Ishikawa (cell line): ENCODE data around the gene WWOX.

ENCODE experiments used
- CEBPB ChIP-seq: IDR thresholded peaks from 2 replicates; pipeline ENCODE4 v1.6.1; 2012
- CREB1 ChIP-seq: IDR thresholded peaks from 2 replicates; pipeline ENCODE4 v1.6.1; 2012; ENCODE audit warnings: low read depth
- EGR1 ChIP-seq: IDR thresholded peaks from 2 replicates; pipeline ENCODE4 v1.6.1; 2012
- EP300 ChIP-seq: IDR thresholded peaks from 2 replicates; pipeline ENCODE4 v1.6.1; 2012; ENCODE audit warnings: borderline replicate concordance
- FOXM1 ChIP-seq: IDR thresholded peaks from 2 replicates; pipeline ENCODE4 v1.6.1; 2012; ENCODE audit warnings: low read depth, borderline replicate concordance
- MAX ChIP-seq: IDR thresholded peaks from 2 replicates; pipeline ENCODE4 v1.6.1; 2012
- NFIC ChIP-seq: IDR thresholded peaks from 2 replicates; pipeline ENCODE4 v1.6.1; 2012
- RAD21 ChIP-seq: IDR thresholded peaks from 2 replicates; pipeline ENCODE4 v1.6.1; 2012; ENCODE audit warnings: low read depth
- TAF1 ChIP-seq: IDR thresholded peaks from 2 replicates; pipeline ENCODE4 v1.6.1; 2012; ENCODE audit warnings: low read depth, mild to moderate bottlenecking
- TCF12 ChIP-seq: IDR thresholded peaks from 2 replicates; pipeline ENCODE4 v1.6.1; 2012; ENCODE audit warnings: low read depth
- TEAD4 ChIP-seq: IDR thresholded peaks from 2 replicates; pipeline ENCODE4 v1.6.1; 2012
- YY1 ChIP-seq: IDR thresholded peaks from 2 replicates; pipeline ENCODE4 v1.6.1; 2012; ENCODE audit warnings: low read depth
- ZBTB7A ChIP-seq: IDR thresholded peaks from 2 replicates; pipeline ENCODE4 v1.6.1; 2012; ENCODE audit warnings: low read depth
- TF ChIP-seq, protein P1 (sequence below): IDR thresholded peaks from 2 replicates; pipeline ENCODE4 v1.6.1; 2012
- TF ChIP-seq, protein P2 (sequence below): IDR thresholded peaks from 2 replicates; pipeline ENCODE4 v1.6.1; 2012; ENCODE audit warnings: low read depth, mild to moderate bottlenecking

Gene WWOX

GRCh38 chr16:78246559-78246958 lies 147.1 kb downstream of the WWOX start:
- TF ChIP-seq FOXM1 (no peak), NFIC (no peak), CREB1 (no peak), ZBTB7A (no peak), TCF12 (no peak), EP300 (no peak), TEAD4 (no peak), YY1 (no peak), MAX (no peak), CEBPB (no peak), RAD21 (no peak), EGR1 (no peak)
- TF ChIP-seq, protein P1, sequence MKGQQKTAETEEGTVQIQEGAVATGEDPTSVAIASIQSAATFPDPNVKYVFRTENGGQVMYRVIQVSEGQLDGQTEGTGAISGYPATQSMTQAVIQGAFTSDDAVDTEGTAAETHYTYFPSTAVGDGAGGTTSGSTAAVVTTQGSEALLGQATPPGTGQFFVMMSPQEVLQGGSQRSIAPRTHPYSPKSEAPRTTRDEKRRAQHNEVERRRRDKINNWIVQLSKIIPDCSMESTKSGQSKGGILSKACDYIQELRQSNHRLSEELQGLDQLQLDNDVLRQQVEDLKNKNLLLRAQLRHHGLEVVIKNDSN = no peak

GRCh38 chr16:78249056-78249455 lies 149.6 kb downstream of the WWOX start:
- TF ChIP-seq TCF12 = no peak
- TF ChIP-seq CEBPB = no peak
- no peak for TF ChIP-seq NFIC
- no peak for TF ChIP-seq CREB1
- TF ChIP-seq, protein P1 = no peak
- TF ChIP-seq, protein P2, sequence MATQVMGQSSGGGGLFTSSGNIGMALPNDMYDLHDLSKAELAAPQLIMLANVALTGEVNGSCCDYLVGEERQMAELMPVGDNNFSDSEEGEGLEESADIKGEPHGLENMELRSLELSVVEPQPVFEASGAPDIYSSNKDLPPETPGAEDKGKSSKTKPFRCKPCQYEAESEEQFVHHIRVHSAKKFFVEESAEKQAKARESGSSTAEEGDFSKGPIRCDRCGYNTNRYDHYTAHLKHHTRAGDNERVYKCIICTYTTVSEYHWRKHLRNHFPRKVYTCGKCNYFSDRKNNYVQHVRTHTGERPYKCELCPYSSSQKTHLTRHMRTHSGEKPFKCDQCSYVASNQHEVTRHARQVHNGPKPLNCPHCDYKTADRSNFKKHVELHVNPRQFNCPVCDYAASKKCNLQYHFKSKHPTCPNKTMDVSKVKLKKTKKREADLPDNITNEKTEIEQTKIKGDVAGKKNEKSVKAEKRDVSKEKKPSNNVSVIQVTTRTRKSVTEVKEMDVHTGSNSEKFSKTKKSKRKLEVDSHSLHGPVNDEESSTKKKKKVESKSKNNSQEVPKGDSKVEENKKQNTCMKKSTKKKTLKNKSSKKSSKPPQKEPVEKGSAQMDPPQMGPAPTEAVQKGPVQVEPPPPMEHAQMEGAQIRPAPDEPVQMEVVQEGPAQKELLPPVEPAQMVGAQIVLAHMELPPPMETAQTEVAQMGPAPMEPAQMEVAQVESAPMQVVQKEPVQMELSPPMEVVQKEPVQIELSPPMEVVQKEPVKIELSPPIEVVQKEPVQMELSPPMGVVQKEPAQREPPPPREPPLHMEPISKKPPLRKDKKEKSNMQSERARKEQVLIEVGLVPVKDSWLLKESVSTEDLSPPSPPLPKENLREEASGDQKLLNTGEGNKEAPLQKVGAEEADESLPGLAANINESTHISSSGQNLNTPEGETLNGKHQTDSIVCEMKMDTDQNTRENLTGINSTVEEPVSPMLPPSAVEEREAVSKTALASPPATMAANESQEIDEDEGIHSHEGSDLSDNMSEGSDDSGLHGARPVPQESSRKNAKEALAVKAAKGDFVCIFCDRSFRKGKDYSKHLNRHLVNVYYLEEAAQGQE = no peak
- no peak for TF ChIP-seq TEAD4
- no peak for TF ChIP-seq MAX
- no peak for TF ChIP-seq RAD21
- no peak for TF ChIP-seq ZBTB7A
- no peak for TF ChIP-seq EP300
- no peak for TF ChIP-seq EGR1
- TF ChIP-seq YY1 = no peak
- TF ChIP-seq TAF1 = no peak
- TF ChIP-seq FOXM1 = no peak

DNA sequence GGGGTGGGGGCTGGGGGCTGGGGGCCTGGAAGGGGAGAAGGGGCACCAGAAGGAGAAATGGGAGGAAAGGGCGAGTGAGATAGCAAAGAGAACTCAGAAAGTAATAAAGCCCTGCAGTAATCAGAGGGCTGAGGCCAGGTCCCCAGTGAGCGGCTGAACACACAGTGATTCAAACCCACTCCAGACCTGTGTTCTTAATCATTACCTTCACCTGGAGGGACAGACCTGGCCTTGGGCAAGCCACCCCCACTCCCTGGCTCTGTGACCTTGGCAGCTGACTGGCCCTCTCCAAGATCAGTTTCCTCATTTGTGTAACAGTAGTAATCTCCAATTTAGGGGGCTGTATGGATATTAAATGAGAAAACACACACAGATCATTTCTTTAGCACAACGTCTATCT lies 150.4 kb downstream of the WWOX start:
- TF ChIP-seq MAX (no peak), FOXM1 (no peak)

- TF ChIP-seq EGR1 = no peak
- TF ChIP-seq ZBTB7A = no peak
- TF ChIP-seq RAD21 = no peak
- no peak for TF ChIP-seq NFIC
- TF ChIP-seq MAX = no peak
- TF ChIP-seq EP300 = no peak
- TF ChIP-seq YY1 = no peak
- TF ChIP-seq CEBPB = no peak
- no peak for TF ChIP-seq TAF1
- TF ChIP-seq TEAD4 = no peak
- no peak for TF ChIP-seq FOXM1
- TF ChIP-seq CREB1 = no peak
- TF ChIP-seq TCF12 = no peak
- TF ChIP-seq, protein P2 = no peak
These were observed 151.7 kb downstream of the WWOX start for GRCh38 chr16:78251115-78251514.

DNA sequence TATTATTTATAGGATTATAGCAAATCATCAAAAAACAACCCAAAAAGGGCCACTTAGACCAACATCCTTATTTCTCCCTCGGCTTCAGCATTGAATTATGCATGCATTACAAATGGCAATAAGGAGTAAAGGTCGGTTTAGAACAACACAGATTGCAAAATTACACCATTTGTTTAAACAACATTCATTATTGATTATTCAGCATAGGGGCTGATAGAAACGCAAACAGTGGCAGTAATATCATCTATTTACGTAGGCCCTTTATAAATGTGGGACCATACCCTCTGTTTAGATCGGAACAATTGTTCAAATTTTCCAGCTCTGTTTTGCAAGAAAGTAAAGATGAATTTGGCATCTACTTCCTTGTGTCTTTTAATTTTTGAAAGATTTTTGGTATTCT lies 153.3 kb downstream of the WWOX start:
- no peak for TF ChIP-seq EP300
- TF ChIP-seq FOXM1 = no peak
- no peak for TF ChIP-seq CREB1
- no peak for TF ChIP-seq NFIC
- no peak for TF ChIP-seq EGR1
- TF ChIP-seq TCF12 = no peak
- no peak for TF ChIP-seq YY1
- no peak for TF ChIP-seq ZBTB7A
- TF ChIP-seq, protein P2 = no peak
- TF ChIP-seq TEAD4 = no peak
- no peak for TF ChIP-seq MAX
- no peak for TF ChIP-seq RAD21
- TF ChIP-seq, protein P1 = no peak
- no peak for TF ChIP-seq CEBPB
- no peak for TF ChIP-seq TAF1
